Stimulated activated CD8-positive, alpha-beta memory T cell treated with anti-CD3 and anti-CD28 coated beads, Interleukin-15, amount 100 ng/mL, for 1 hour (primary cell): Measurements from ENCODE around the gene SLK.

Source experiments
- DNase-seq: peaks from one replicate; pipeline ENCODE4 v3.0.0-alpha.2; 2020; ENCODE audit warnings: low read depth

The SLK gene

DNA sequence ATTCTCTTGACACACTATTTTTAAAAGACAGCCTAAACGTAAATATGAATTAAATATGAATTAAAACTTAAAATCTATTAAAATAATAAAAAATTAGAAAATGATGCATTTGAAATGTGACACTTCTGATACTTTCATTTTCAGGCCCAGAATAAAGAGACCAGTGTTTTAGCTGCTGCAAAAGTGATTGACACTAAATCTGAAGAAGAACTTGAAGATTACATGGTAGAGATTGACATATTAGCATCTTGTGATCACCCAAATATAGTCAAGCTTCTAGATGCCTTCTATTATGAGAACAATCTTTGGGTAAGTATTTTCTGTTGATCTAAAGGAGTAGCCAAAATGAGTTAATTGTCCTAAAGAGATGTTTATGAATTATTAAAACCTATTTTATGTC, 23.6 kb downstream of the SLK start:
- DNase-seq: no peak

DNA sequence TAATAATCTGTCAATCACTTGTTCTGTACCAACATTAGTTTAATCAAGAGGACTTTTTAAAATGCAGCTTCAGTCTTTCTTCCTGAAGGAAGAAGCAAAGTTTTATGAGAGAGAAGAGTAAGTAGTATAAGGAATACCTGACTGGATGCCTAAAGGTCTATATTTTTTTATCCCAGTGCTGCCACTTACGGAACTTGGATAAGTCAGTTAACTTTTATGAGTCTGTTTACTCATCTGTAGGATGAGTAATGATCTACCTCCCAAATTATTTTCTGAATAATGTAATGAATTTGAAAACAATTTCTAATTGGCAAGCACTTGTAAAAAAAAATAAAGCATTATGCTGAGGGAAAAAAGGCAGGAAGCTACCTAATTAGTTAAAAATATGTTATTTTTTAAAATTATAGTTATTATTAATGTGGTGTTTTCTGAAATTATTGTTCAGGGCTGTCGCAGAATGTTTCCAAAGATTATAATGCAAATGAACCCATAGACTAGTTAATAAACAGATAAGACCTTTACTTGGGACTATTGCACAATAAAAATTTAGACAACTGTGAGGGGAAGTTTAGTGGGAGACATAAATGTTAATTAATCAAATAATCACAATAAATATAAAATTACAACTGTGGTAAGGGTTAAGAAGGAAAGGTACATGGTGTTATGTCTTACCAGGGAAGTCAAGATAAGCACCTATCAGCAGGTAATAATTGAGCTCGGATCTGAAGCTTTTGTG, 24.6 kb downstream of the SLK start:
- DNase-seq: no peak

DNA sequence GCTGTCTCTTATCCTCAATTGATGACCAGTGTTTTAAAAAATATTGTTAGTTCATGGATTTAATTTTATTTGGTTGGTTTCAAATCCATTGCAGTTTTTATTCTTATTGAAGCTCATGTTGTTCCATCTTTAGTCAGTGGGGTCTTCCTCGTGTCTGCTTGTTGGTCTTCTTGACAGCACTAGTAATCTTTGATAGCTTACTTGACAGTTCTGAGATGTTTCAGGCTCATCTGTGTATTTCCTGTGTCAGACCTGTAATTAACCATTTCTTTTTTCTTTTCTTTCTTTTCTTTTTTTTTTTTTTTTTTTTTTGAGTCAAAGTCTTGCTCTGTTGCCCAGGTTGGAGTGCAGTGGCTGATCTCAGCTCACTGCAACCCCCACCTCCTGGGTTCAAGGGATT, 28.2 kb downstream of the SLK start:
- no peak for DNase-seq

DNA sequence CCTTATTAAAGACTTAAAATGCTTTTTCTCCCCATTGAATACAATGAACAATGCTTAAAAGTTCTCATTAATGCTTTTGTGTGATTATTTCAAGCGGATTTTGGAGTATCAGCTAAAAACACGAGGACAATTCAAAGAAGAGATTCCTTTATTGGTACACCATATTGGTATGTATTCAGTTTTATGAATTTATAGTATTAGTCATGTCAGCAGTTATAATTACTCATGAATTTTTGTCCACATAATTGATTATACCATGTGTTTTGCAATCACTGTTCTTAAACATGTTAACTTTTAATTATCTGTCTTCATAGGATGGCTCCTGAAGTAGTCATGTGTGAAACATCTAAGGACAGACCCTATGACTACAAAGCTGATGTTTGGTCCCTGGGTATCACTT, 31.9 kb downstream of the SLK start:
- no peak for DNase-seq

DNA sequence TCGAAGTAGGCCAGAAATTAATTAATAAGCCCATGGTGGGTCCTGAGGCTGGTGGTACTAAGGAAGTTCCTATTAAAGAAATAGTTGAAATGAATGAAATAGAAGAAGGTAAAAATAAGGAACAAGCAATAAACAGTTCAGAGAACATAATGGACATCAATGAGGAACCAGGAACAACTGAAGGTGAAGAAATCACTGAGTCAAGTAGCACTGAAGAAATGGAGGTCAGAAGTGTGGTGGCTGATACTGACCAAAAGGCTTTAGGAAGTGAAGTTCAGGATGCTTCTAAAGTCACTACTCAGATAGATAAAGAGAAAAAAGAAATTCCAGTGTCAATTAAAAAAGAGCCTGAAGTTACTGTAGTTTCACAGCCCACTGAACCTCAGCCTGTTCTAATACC, 36.0 kb downstream of the SLK start:
- no peak for DNase-seq

DNA sequence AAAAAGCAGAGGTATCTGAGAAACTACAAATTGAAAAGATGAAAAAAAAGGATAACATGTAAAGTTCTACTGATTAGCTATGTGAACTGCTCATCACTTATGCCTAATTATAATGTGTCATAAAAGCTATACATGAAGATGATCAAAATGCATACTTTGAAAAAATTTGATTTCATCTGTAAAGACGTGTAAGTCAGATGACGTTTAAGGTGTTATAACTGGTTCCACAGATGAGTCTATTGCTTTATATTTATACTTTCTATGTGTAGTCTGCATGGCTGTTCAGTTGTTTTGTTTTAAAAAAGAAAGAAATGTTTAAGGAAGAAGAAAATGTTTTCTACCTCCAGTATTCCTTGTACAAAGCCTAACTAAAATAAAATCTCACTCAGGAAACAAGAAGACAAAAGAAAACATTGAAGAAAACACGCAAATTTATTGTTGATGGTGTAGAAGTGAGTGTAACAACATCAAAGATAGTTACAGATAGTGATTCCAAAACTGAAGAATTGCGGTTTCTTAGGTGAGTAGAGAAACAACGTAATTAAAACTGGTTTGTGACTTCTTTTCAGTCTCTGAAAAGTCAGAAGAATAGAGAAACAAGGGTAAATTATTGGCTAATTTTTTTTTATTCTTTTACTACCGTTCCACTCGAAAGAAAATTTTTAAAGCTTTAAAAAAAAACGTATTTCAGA, 38.4 kb downstream of the SLK start:
- no peak for DNase-seq

DNA sequence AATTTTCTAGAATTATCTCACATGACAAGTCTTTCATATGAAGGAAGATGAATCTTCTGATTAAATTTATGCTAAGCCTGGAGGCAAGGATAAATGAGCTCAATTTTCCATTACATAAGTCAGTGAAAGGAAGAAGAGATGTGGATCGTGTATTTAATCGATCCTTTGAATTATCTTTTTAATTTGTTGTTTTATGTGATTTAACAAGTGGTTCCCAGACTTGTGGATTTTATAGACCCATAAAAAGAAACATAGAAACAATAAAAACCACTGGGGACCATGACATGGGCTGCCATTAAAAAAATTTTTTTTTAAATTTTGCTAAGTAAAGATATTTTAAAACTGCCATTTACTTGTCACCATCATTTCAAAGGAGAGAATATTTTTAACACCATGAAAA, 45.0 kb downstream of the SLK start:
- no peak for DNase-seq

DNA sequence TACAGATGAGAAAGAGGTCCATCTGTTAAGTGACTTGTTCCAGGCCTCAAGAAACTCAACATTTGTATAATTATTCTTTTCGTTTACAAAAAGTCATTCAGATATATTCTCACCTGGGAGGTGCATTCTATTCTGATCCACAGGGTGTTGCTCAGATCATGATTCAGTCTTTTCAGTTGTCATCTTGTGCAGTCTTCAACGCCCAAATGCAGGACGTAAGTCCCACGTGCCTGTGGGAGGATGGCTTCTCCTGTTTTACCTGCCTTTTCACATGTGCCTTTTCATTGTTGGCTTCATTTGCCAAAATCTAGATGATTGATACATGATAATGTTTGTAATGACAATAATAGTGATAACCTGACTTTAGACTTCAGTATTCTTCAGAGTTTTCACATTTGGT, 46.5 kb downstream of the SLK start:
- DNase-seq: no peak

DNA sequence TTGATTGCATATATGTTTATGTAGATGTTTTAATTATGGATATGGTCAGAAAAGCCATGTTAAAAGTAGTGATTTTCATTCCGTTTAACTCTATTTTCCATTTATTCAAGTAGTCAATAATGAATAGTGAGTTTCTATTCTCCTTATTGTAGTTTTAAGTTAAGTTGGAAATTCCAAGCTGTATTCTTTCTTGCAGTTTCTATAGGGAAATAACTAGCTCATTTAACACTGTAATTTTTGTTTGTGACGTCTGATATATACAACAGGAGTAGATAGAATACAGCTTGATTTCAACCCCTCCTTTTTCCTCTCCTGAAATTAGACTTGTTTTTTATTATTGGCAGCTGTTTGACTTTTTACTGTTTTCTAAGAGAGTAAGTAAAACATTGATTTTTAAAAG, 47.2 kb downstream of the SLK start:
- no peak for DNase-seq

DNA sequence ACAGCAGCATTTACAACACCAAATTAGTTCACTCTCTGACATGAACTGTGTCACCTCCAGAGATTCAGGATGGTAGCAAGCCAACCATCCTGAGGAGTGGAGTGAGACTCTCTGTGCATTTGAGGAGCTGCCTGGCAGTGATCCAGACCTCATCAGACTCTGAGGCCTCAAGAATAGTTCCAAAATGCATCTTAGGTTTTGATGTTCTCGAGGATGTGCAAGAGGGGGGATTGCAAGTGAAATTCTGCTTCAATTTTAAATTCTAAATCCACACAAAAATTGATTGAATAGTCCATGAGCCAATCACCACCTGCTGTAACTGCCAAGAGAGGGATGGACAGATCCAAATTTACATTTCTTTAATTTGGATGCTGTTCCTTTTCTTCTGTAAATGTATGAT, 49.7 kb downstream of the SLK start:
- no peak for DNase-seq

DNA sequence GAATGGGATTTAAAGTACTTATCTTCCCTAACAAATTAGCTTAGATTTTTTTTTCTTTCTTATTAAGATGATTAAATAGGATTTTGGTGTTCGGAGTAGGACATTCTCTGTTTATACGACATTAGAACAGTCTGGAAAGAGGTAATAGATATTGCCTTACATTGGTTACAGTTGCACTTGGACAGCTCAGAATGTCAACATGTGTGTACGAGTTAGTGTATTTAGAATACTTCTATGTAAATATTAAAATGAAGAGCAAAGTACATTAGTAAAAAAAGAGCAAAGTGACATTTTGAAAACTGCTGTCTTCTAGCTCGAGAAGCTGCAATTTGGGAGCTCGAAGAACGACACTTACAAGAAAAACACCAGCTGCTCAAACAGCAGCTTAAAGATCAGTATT, 51.5 kb downstream of the SLK start:
- DNase-seq: no peak

DNA sequence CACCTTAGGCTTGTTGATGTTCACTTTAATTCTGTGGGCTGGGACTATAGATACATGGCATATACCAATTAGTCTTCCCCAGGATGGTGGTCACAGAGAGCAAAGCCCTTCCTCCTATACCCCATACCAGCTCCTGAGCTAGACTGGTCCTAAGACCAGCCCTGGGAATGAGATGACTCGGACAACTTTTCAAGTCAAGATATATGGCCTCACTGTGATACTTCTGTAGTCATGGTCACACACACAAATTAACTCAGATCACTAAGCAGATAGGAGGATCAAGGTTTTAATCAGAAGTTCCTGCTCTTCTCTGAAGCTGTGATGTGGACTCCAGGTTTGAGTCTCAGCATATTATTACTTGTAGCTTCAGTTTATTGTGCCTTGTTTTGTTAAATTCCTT, 53.1 kb downstream of the SLK start:
- no peak for DNase-seq

DNA sequence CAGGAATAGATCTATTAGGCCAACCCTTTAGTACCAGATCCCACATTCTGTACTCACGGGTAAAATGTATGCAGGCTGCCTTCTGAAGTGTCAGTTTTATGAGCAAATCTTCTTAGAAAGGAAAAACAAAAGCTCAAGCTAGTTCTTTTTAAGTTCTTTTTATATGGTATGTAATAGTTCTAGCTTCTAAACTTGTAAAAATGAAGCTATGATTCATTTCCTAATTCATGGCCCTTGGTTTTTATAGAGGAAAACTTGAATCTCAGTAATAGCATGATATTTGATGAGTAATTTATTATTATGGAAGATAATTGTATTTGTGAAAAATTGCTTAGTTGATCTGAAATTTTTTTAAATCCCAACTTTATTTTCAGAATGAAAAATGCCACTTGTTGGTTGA, 54.3 kb downstream of the SLK start:
- no peak for DNase-seq

DNA sequence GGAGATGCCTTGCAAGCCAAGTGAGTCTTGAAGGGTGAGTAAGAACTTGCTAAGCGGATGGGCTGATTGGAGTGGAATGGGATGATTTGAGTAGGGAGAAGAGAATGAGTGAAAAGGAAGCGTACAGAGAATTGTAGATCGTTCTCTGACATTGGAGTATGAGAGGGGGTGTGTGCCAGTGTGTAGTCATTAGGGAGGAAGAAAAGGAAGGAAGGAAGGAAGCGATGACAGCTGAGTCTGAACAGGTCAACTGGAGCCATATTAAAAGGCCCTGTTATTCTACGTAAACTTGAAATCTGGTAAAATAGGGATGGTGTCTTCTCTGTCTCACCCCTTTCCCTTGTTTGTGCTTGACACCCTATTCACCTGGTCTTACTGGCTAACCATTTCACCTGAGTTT, 55.1 kb downstream of the SLK start:
- no peak for DNase-seq

DNA sequence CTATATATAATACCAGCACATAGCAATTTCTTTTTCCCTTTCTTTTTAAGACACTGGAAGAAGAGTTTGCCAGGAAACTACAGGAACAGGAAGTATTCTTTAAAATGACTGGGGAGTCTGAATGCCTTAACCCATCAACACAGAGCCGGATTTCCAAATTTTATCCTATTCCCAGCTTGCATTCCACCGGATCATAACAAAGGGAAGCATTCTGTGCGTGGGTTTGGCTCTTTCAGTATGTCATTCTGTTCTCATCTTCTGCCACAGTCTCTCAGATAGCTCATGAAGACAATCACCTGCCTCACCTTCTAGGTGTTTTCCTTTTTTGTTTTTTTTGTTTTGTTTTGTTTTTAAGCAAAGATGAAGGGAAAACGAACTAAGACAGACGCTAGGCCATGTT, 58.6 kb downstream of the SLK start:
- no peak for DNase-seq

DNA sequence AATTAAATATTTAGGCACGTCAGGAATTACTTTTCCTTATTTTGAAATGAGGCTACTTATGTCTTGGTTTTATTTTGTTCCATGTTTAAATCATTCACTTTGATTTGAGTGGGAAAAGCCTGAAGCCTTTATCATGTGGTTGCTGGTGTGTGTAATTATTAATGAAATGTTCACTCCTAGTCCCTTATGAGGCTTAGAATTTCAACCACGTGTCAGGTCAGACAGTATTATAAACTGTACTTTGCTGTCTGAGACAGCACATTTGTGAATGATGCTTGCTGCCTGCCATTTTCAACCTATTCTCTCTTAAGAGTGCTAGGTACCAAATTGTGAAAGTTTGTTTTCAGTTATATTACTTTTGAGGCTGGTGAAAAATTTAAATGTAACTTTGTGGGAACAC, 59.8 kb downstream of the SLK start:
- no peak for DNase-seq

DNA sequence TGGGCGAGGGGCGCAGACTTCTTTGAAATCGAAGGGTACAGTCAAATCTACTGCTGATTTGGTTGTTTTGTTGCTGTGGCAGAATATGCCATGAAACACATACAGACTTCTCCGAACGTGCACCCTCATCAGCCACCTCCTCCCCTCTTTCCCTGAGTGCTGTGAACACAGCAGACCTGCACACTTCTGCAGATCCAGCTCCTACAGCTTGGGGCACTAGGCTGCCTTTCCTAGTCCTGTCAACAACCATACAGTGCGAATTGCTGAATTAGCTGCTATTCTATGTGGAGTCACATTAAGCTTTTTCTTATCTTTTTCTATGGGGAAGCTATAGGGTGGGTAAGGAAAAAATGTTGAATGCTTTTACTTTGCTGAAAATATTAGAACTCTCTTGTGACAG, 61.2 kb downstream of the SLK start:
- no peak for DNase-seq

DNA sequence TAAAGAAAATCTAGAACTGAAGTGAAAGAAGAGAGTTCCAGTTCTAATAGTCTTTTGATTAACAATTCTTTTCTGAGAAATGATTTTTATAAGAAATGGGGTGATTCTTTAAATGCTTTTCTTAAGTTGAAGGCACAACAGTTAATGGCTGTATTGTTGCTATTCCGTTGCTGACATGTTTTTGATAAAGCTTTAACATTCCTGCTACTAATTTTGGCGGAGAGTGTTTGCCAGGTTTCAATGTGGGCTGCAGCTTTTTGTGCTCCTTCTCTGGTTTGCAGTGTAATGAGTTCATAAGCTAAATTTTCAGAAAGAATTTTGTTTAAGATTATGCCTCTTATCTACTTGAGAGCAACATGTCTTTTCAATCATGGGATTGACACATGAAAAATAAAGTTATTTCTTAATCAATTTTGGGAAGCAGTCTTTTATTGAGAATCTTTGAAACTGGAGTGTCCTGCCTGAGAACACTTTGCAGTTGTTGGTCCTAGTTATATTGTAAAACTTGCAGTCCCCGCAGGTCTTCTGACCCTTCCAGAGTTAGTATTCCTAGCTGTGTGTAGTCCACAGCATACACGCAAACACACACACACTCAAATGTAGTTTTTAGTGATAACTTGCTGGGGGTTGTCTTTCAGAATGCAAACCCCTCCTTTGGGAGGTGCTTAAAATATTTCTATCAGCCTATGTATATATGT, 62.0 kb downstream of the SLK start:
- DNase-seq: no peak

DNA sequence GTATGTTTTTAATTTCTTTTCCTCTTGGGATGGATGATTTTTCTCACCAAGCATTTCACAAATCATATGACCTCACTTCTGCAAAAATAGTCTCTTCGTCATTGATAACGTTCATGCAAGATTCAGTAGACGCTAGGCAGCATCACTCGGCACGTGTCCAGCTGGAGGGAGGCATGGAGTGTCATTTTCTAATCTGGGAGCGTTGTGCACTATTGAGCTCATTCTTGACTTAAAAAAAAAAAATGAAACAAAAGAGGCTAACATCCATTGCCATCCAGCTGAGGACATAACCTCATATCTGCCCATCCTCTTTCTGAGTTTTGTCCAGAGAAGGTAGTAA, 62.6 kb downstream of the SLK start:
- no peak for DNase-seq

DNA sequence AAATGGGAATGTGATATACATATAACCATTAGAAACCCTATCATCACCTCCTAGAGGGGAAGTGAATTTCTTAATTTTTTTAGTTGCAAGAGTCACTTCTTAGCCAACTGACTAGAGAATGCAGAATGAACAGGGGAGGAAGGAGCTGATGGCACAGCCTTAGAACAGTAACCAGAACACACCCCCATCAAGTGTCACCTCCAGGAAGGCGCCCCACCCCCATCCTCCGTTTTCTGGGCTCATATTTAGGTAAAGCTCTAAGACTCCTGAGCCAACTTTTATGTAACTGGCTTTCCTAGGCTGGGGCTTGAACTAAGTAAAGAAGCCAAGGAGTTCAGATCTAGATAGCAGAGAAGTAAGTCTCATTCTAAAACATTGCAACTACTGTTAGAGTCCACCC, 64.7 kb downstream of the SLK start:
- DNase-seq: no peak

DNA sequence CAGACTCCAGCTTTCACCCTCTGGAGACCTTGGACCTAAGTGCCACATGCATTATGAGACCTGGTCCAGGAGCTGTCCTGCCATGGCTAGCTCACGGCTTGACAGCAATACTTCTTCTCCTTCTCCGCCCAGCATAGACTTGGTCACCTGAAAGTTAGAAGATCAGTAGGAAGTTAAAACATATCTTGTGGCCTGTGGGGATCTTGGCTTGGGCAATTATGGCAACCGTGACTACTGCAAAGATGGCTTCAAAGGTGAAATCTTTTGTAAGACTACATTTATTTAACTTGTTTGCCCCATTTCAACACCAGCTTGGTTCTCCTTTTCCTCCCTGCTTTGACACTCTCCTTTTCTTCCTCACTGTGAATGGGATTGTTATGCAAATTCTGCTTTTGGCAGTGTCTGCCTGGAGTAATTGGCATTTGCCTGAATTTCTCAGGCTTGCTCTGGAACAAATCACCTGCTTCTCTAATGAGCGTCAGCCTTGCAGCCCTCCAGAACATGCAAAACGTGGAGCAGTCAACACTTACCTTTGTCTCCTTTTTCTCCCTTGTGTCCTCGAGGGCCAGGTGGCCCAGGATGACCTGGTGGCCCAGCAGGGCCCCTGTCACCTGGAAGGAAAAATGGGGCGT, 65.3 kb downstream of the SLK start:
- DNase-seq: no peak

DNA sequence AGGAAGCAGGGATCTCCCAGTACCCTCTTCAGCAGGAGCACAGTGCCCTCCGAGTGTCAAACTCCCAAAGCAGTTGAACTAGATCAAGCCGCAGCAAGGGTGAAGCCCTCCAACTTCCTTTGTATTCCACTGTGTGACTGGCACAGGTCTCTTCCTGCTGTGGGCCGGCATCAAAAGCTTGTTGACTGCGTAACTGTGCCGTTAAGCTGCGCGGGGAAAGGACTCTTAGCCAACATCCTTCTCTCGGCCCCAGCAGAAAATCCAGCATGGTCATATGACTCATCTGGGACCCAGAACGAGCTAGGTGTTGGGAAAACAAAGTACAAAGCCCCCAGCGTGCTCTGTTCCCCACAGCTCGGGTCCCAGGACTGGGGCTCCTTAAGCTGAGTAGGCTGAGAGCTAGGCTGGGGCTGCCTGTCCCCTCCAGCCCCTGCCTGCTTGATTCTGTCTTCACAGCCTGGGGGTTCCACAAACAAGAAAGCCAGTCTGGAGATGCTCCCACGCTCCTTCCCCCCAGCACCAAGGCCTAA, 66.5 kb downstream of the SLK start:
- DNase-seq: no peak

DNA sequence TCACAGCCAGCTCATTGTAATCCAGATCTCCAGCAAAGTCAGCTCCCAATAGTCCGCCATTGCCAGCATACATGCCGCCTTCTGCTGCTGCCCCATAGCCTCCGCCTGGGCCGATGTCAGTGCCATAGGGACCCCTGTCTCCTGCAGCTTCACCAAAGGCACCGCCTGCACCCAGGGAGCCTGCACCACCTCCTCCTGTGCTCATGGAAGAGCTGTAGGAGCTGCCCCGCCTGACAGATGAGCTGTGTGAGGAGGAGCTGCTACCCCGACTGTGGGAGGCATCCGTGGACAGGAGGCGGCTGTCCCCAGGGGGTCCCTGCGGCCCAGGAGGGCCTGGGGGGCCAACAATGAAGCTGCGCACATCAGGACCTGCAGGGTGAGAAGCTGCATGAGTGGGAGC, 67.0 kb downstream of the SLK start:
- no peak for DNase-seq
